Neural progenitor cell (in vitro differentiated cells): ENCODE results near the gene SEL1L3. TPM values are rescaled to one million over a fixed set of nuclear protein-coding genes. Genes with fewer than 3 reads are reported as not detected.

Experiments
- DNase-seq: peaks from one replicate; pipeline ENCODE4 v3.0.0-alpha.2; 2016; ENCODE audit warnings: low spot score
- H2AFZ ChIP-seq: fragments of 200-600 bp; sonication (generic); replicated peaks from 2 replicates; pipeline ENCODE4 v1.6.1; 2016; ENCODE audit warnings: antibody characterized with exemption
- H3F3A ChIP-seq: fragments of 200-600 bp; sonication (generic); 2 replicates; pipeline ENCODE4 v1.6.1; 2016; ENCODE audit warnings: antibody characterized with exemption, low read depth
- H3K27ac ChIP-seq: fragments of 200-600 bp; sonication (generic); 2 replicates; pipeline ENCODE4 v1.5.1; 2016; ENCODE audit warnings: mild to moderate bottlenecking
- H3K27me3 ChIP-seq: fragments of 200-600 bp; sonication (generic); 2 replicates; pipeline ENCODE4 v1.6.1; 2016; ENCODE audit warnings: mild to moderate bottlenecking, moderate library complexity
- H3K36me3 ChIP-seq: fragments of 200-600 bp; sonication (generic); 2 replicates; pipeline ENCODE4 v1.5.1; 2016
- H3K4me1 ChIP-seq: fragments of 200-600 bp; sonication (generic); 2 replicates; pipeline ENCODE4 v1.6.1; 2016; ENCODE audit warnings: mixed run types
- H3K4me2 ChIP-seq: fragments of 200-600 bp; sonication (generic); 2 replicates; pipeline ENCODE4 v1.6.1; 2016
- H3K4me3 ChIP-seq: fragments of 200-600 bp; sonication (generic); 2 replicates; pipeline ENCODE4 v1.5.1; 2016
- H3K79me2 ChIP-seq: fragments of 200-600 bp; sonication (generic); 2 replicates; pipeline ENCODE4 v1.6.1; 2016; ENCODE audit warnings: low read depth
- H3K9ac ChIP-seq: fragments of 200-600 bp; sonication (generic); 2 replicates; pipeline ENCODE4 v1.6.1; 2016
- H3K9me3 ChIP-seq: fragments of 200-600 bp; sonication (generic); 2 replicates; pipeline ENCODE4 v1.5.1; 2016; ENCODE audit warnings: low read depth
- H4K20me1 ChIP-seq: fragments of 200-600 bp; sonication (generic); 2 replicates; pipeline ENCODE4 v1.6.1; 2016; ENCODE audit warnings: low read depth
- H3K27ac Mint-ChIP-seq: 3 replicates; pipeline ENCODE4 v1.8.0; 2021; ENCODE audit warnings: mixed read lengths
- H3K27me3 Mint-ChIP-seq: 2 replicates; pipeline ENCODE4 v1.8.0; 2022; ENCODE audit warnings: low read depth, mild to moderate bottlenecking, inconsistent platforms, moderate library complexity, mixed read lengths; ENCODE audit not compliant: insufficient read depth
- H3K36me3 Mint-ChIP-seq: 3 replicates; pipeline ENCODE4 v1.8.0; 2021; ENCODE audit warnings: mixed read lengths
- H3K4me1 Mint-ChIP-seq: 3 replicates; pipeline ENCODE4 v1.8.0; 2021; ENCODE audit warnings: mixed read lengths
- H3K4me3 Mint-ChIP-seq: 3 replicates; pipeline ENCODE4 v1.8.0; 2021; ENCODE audit warnings: mild to moderate bottlenecking, moderate library complexity, mixed read lengths
- H3K9me3 Mint-ChIP-seq: 3 replicates; pipeline ENCODE4 v1.8.0; 2020; ENCODE audit warnings: mixed read lengths
- EZH2 ChIP-seq: fragments of 200-600 bp; sonication (generic); IDR thresholded peaks from 2 replicates; pipeline ENCODE4 v1.6.1; 2017; ENCODE audit warnings: antibody characterized with exemption, mild to moderate bottlenecking, moderate library complexity
- EZH2phosphoT487 ChIP-seq: fragments of 200-600 bp; sonication (generic); IDR thresholded peaks from 2 replicates; pipeline ENCODE4 v1.6.1; 2017; ENCODE audit warnings: antibody characterized with exemption
- total RNA-seq: library from RNA; depleted of rRNA; stranded (reverse); fragments of >200 nt; gene quantifications from 2 replicates; pipeline ENCODE4 v1.2.3, GENCODE V29; 2015; ENCODE audit warnings: low replicate concordance
- TF ChIP-seq, protein P1 (sequence below): fragments of 200-600 bp; sonication (generic); IDR thresholded peaks from 2 replicates; pipeline ENCODE4 v1.5.1; 2017; ENCODE audit warnings: antibody characterized with exemption, mild to moderate bottlenecking

Gene SEL1L3
- total RNA-seq, 1 donor from 2014 or later = 87.2 TPM

DNA sequence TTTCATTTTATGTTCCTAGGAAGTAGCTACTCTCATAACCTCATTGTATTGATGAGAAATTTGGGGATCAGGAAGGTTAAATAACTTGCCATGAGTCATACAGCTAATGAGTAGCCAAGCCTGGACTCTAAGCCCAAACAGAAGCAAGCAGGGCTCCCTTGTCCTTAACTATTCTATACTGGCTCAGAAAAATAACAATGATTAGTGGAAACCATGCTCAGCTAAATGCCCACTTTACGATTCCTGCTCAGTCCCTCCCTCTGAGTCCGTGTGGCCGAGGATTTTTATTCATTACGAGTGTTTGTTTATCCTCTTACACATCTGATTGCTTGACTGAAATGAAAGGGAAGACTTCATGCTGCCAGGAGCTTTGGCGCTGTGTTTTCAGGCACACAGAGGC is 106.3 kb downstream of the SEL1L3 start:
- Histone ChIP-seq H3K4me2 (no peak overlapping the region), H3K9me3 (no peaks in the 10 kb centered on the region), H3F3A (no peaks in the 10 kb centered on the region), H3K79me2 (no peaks in the 10 kb centered on the region), H2AFZ (no peak overlapping the region), H3K36me3 (peaks cover 4% of the 10 kb centered on the region), H3K4me1 (no peaks in the 10 kb centered on the region), H3K27ac (no peak overlapping the region), H3K27me3 (no peaks in the 10 kb centered on the region), H3K9ac (no peak overlapping the region), H3K4me3 (no peak overlapping the region), H4K20me1 (no peaks in the 10 kb centered on the region)
- Mint-ChIP-seq H3K27me3 (no peaks in the 10 kb centered on the region), H3K9me3 (no peaks in the 10 kb centered on the region), H3K27ac (no peak overlapping the region), H3K36me3 (peaks cover 6% of the 10 kb centered on the region), H3K4me3 (no peak overlapping the region), H3K4me1 (peaks cover 5% of the 10 kb centered on the region)
- peak; percentile 5 for DNase-seq
- TF ChIP-seq, protein P1, sequence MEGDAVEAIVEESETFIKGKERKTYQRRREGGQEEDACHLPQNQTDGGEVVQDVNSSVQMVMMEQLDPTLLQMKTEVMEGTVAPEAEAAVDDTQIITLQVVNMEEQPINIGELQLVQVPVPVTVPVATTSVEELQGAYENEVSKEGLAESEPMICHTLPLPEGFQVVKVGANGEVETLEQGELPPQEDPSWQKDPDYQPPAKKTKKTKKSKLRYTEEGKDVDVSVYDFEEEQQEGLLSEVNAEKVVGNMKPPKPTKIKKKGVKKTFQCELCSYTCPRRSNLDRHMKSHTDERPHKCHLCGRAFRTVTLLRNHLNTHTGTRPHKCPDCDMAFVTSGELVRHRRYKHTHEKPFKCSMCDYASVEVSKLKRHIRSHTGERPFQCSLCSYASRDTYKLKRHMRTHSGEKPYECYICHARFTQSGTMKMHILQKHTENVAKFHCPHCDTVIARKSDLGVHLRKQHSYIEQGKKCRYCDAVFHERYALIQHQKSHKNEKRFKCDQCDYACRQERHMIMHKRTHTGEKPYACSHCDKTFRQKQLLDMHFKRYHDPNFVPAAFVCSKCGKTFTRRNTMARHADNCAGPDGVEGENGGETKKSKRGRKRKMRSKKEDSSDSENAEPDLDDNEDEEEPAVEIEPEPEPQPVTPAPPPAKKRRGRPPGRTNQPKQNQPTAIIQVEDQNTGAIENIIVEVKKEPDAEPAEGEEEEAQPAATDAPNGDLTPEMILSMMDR = no peak
- TF ChIP-seq EZH2 (no peak), EZH2phosphoT487 (no peak)

DNA sequence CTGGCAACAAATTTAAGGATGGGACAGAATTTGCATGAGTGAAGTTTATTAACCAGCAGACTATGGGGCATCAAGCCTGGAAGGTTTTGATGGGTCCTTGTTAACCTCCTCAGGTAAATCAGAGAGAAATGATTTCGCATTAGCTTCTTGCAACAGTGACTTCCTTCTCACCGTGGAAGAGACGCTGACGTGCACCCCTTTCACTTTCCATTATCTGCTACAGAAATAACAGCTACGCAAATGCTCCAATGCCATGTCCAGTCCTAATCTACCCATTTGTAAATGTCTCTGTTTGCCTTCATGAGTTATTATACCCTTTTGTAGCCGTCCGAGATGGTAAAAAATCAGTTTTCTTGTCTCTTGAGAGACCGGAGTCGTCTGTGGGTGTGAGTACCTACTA is 106.9 kb downstream of the SEL1L3 start:
- no peak for TF ChIP-seq EZH2
- TF ChIP-seq, protein P1 = no peak
- peaks cover 4% of the 10 kb centered on the region for H3K36me3 ChIP-seq
- Mint-ChIP-seq H3K27ac (no peak overlapping the region), H3K27me3 (no peaks in the 10 kb centered on the region), H3K9me3 (no peaks in the 10 kb centered on the region), H3K36me3 (peaks cover 9% of the 10 kb centered on the region), H3K4me3 (no peak overlapping the region), H3K4me1 (peaks cover 5% of the 10 kb centered on the region)
- H3F3A ChIP-seq = no peaks in the 10 kb centered on the region
- no peak overlapping the region for H3K4me2 ChIP-seq
- H3K27me3 ChIP-seq = no peaks in the 10 kb centered on the region
- H3K9ac ChIP-seq = no peak overlapping the region
- no peak overlapping the region for H2AFZ ChIP-seq
- no peaks in the 10 kb centered on the region for H4K20me1 ChIP-seq
- no peak overlapping the region for H3K27ac ChIP-seq
- H3K79me2 ChIP-seq = no peaks in the 10 kb centered on the region
- no peaks in the 10 kb centered on the region for H3K4me1 ChIP-seq
- no peak overlapping the region for H3K4me3 ChIP-seq
- H3K9me3 ChIP-seq = no peaks in the 10 kb centered on the region
- DNase-seq = no peak

DNA sequence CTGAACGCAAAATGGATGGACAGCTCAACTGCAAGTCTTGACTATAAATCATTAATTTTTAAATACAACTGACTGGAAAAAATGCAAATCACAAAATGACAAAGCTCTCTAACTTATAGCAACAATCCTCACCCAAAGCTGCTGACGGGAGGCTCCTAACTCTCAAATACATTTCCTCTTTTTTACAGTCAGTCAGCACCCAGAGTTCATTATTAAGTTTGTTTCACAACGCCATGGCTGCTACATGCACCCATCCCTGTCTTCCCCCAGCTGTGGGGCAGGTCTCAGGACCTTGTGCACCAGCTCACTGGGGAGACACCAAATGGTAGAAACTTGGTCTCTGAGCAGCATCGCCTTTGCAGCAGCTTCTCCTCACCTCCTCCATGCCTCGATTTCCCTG is 109.5 kb downstream of the SEL1L3 start:
- TF ChIP-seq, protein P1 = no peak
- TF ChIP-seq EZH2phosphoT487 (no peak), EZH2 (no peak)
- no peak overlapping the region for H3K27ac ChIP-seq
- H3K79me2 ChIP-seq = no peaks in the 10 kb centered on the region
- no peak overlapping the region for H3K4me3 ChIP-seq
- no peak overlapping the region for H2AFZ ChIP-seq
- no peak overlapping the region for H3K4me2 ChIP-seq
- DNase-seq = no peak
- no peak overlapping the region for H3K9ac ChIP-seq
- H3K36me3 ChIP-seq = no peaks in the 10 kb centered on the region
- Mint-ChIP-seq H3K27ac (no peak overlapping the region), H3K36me3 (peaks cover 5% of the 10 kb centered on the region), H3K9me3 (no peaks in the 10 kb centered on the region), H3K4me1 (peaks cover 7% of the 10 kb centered on the region), H3K27me3 (no peaks in the 10 kb centered on the region), H3K4me3 (no peak overlapping the region)
- H3F3A ChIP-seq = no peaks in the 10 kb centered on the region
- no peaks in the 10 kb centered on the region for H3K4me1 ChIP-seq
- no peaks in the 10 kb centered on the region for H4K20me1 ChIP-seq
- no peaks in the 10 kb centered on the region for H3K27me3 ChIP-seq
- H3K9me3 ChIP-seq = no peaks in the 10 kb centered on the region
